ENCODE results near the gene LEMD3. TPM values are rescaled to one million over a fixed set of nuclear protein-coding genes. Genes with fewer than 3 reads are reported as not detected.

The LEMD3 gene
- total RNA-seq, 1 experiment from 2014 or later, result 20.7 TPM

- in situ Hi-C loops (cut with HindIII; ENCODE audit: low pct_unique_long_range_greater_than_20kb, low sequenced_read_pairs), result no loop called here
- no peak for DNase-seq (ENCODE audit: low read depth, low spot score)
Measured at GRCh38 chr12:65196762-65197567, 27.6 kb downstream of the LEMD3 start.

- DNase-seq (ENCODE audit: low read depth, low spot score), result no peak
- in situ Hi-C loops (cut with HindIII; ENCODE audit: low pct_unique_long_range_greater_than_20kb, low sequenced_read_pairs), result no loop called here
Measured at GRCh38 chr12:65199604-65200003, 30.2 kb downstream of the LEMD3 start.

- no peak for DNase-seq (ENCODE audit: low read depth, low spot score)
- in situ Hi-C loops (cut with HindIII; ENCODE audit: low pct_unique_long_range_greater_than_20kb, low sequenced_read_pairs), result no loop called here
Measured at GRCh38 chr12:65200007-65200665, 30.8 kb downstream of the LEMD3 start.

GRCh38 chr12:65203376-65203775 lies 34.0 kb downstream of the LEMD3 start:
- in situ Hi-C loops (cut with HindIII; ENCODE audit: low pct_unique_long_range_greater_than_20kb, low sequenced_read_pairs), result no loop called here
- DNase-seq (ENCODE audit: low read depth, low spot score), result peak; percentile 11

- no peak for DNase-seq (ENCODE audit: low read depth, low spot score)
- in situ Hi-C loops (cut with HindIII; ENCODE audit: low pct_unique_long_range_greater_than_20kb, low sequenced_read_pairs), result no loop called here
Measured at GRCh38 chr12:65204886-65205525, 35.6 kb downstream of the LEMD3 start.

GRCh38 chr12:65205886-65206285 lies 36.5 kb downstream of the LEMD3 start:
- in situ Hi-C loops (cut with HindIII; ENCODE audit: low pct_unique_long_range_greater_than_20kb, low sequenced_read_pairs), result no loop called here
- no peak for DNase-seq (ENCODE audit: low read depth, low spot score)

GRCh38 chr12:65208125-65208524 lies 38.7 kb downstream of the LEMD3 start:
- DNase-seq (ENCODE audit: low read depth, low spot score), result no peak
- in situ Hi-C loops (cut with HindIII; ENCODE audit: low pct_unique_long_range_greater_than_20kb, low sequenced_read_pairs), result no loop called here

GRCh38 chr12:65208964-65209654 lies 39.7 kb downstream of the LEMD3 start:
- DNase-seq (ENCODE audit: low read depth, low spot score), result no peak
- in situ Hi-C loops (cut with HindIII; ENCODE audit: low pct_unique_long_range_greater_than_20kb, low sequenced_read_pairs), result no loop called here

- in situ Hi-C loops (cut with HindIII; ENCODE audit: low pct_unique_long_range_greater_than_20kb, low sequenced_read_pairs), result no loop called here
- DNase-seq (ENCODE audit: low read depth, low spot score), result no peak
Measured at GRCh38 chr12:65209655-65210043, 40.3 kb downstream of the LEMD3 start.

GRCh38 chr12:65217086-65217485 lies 47.7 kb downstream of the LEMD3 start:
- no peak for DNase-seq (ENCODE audit: low read depth, low spot score)
- in situ Hi-C loops (cut with HindIII; ENCODE audit: low pct_unique_long_range_greater_than_20kb, low sequenced_read_pairs), result no loop called here

GRCh38 chr12:65220761-65221160 lies 51.4 kb downstream of the LEMD3 start:
- no peak for DNase-seq (ENCODE audit: low read depth, low spot score)
- in situ Hi-C loops (cut with HindIII; ENCODE audit: low pct_unique_long_range_greater_than_20kb, low sequenced_read_pairs), result no loop called here

GRCh38 chr12:65229441-65229840 lies 60.1 kb downstream of the LEMD3 start:
- peak; percentile 51 for DNase-seq (ENCODE audit: low read depth, low spot score)
- in situ Hi-C loops (cut with HindIII; ENCODE audit: low pct_unique_long_range_greater_than_20kb, low sequenced_read_pairs), result no loop called here

- peak; percentile 49 for DNase-seq (ENCODE audit: low read depth, low spot score)
- in situ Hi-C loops (cut with HindIII; ENCODE audit: low pct_unique_long_range_greater_than_20kb, low sequenced_read_pairs), result no loop called here
Measured at GRCh38 chr12:65232476-65233077, 63.2 kb downstream of the LEMD3 start.

- in situ Hi-C loops (cut with HindIII; ENCODE audit: low pct_unique_long_range_greater_than_20kb, low sequenced_read_pairs), result no loop called here
- no peak for DNase-seq (ENCODE audit: low read depth, low spot score)
Measured at GRCh38 chr12:65237153-65237552, 67.8 kb downstream of the LEMD3 start.

- no peak for DNase-seq (ENCODE audit: low read depth, low spot score)
- in situ Hi-C loops (cut with HindIII; ENCODE audit: low pct_unique_long_range_greater_than_20kb, low sequenced_read_pairs), result no loop called here
Measured at GRCh38 chr12:65238609-65239008, 69.2 kb downstream of the LEMD3 start.

- no peak for DNase-seq (ENCODE audit: low read depth, low spot score)
- in situ Hi-C loops (cut with HindIII; ENCODE audit: low pct_unique_long_range_greater_than_20kb, low sequenced_read_pairs), result no loop called here
Measured at GRCh38 chr12:65248656-65249633, 79.6 kb downstream of the LEMD3 start.

GRCh38 chr12:65252515-65252914 lies 83.1 kb downstream of the LEMD3 start:
- in situ Hi-C loops (cut with HindIII; ENCODE audit: low pct_unique_long_range_greater_than_20kb, low sequenced_read_pairs), result no loop called here
- no peak for DNase-seq (ENCODE audit: low read depth, low spot score)
